NCI-H1092 (cell line): ENCODE data around the gene RESP18.
"Not testable (repeated sequence)": the region's sequence is repeated elsewhere in the genome, so short reads cannot be mapped to it uniquely, and the experiment has no call there.

Experiments
- DNase-seq: peaks from one replicate; lab custom pipeline; 2025; lab: John Stamatoyannopoulos, UW

Gene RESP18

DNA sequence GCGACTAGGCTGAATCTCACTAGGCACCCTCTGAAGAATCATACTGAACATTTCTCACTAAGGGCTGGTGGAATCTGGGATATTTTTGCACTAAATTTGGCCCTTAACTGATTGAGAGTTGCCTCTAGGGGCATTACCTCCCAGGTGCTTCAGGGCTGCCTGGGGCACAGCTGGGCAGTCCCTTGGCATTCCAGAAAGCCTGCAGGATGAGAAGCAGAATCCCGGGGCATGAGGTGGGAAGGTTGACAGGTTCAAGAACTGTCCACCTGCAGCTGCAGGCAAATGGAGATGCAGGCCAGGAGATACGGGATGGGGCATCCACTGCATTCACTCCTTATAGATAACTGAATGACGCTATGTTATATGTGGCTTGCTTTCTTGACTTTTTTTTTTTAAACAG is 7.4 kb downstream of the RESP18 start:
- no peak for DNase-seq

DNA sequence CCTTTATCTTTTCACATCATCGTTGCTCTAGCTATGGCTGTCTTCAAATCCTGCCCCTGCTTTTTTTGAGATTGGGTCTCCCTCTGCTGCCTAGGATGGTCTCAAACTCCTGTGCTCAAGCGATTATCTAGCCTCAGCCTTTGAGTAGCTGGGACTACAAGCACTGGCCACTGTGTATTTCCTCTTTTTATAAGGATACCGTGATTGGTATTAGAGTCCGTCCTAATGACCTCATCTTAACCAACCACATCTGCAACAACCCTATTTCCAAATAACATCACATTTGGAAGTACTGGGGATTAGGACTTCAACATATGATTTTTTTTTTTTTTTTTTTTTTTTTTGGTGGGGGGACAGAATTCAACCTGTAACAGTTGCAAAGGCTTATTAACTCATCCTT is 9.1 kb downstream of the RESP18 start:
- DNase-seq, result no peak

DNA sequence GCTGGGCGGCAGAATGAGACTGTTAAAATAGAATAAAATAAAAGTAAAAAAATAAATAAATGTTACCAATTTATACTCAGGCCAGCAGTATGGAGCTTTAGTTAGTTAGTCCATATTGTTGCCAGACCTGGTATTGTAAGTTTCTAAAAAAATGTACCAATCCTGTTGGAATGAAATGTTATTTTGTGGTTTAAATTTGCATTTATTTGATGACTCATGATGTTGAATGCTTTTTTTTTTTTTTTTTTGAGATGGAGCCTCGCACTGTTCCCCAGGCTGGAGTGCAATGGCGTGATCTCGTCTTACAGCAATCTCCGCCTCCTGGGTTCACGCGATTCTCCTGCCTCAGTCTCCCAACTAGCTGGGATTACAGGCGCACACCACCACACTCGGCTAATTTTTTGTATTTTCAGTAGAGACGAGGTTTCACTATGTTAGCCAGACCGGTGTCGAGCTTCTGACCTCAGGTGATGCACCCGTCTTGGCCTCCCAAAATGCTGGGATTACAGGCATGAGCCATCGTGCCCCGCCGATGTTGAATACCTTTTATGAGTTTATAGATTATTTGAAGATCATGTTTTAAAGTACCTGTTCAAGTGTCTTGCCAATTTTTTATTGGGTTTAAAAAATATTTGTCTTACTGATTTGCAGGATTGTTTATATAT is 17.6 kb downstream of the RESP18 start:
- DNase-seq, result no peak

DNA sequence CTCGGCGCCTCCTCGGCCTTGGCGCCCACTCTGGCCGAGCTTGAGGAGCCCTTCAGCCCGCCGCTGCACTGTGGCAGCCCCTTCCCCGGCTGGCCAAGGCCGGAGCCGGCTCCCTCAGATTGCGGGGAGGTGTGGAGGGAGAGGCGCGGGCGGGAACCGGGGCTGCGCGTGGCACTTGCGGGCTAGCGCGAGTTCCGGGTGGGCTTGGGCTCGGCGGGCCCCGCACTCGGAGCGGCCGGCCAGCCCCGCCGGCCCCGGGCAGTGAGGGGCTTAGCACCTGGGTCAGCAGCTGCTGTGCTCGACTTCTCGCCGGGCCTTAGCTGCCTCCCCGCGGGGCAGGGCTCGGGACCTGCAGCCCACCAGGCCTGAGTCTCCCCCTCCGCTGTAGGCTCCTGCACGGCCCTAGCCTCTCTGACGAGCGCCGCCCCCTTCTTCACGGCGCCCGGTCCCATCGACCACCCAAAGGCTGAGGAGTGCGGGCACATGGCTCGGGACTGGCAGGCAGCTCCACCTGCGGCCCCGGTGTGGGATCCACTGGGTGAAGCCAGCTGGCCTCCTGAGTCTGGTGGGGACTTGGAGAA is 19.8 kb downstream of the RESP18 start:
- not testable (repeated sequence) for DNase-seq

DNA sequence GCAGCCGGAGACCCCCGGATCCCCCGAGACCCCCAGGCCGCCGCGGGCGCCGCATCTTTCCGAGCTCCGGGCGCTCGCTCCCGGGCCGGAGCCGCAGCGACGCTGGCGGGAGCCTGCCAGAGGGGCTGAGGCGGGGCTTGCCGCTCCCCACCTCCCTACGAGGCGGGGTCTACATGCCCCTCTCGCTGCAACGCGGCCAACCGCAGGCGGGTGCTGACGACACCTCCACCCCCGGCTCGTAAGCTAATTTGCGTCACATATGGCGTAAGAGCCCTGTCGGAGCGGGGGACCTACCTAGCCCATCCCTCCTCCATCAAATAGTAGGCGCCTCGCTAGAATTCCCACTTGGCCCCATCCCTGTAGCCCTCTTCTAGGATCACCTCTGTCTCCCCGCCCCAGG is 23.3 kb downstream of the RESP18 start, which contains the start of gene PTPRN:
Gene PTPRN (minus strand): TSS at position 124 of the 400 bp plus-strand sequence. CDS start 69 bp downstream, at position 55.
- peak; percentile 27 for DNase-seq

DNA sequence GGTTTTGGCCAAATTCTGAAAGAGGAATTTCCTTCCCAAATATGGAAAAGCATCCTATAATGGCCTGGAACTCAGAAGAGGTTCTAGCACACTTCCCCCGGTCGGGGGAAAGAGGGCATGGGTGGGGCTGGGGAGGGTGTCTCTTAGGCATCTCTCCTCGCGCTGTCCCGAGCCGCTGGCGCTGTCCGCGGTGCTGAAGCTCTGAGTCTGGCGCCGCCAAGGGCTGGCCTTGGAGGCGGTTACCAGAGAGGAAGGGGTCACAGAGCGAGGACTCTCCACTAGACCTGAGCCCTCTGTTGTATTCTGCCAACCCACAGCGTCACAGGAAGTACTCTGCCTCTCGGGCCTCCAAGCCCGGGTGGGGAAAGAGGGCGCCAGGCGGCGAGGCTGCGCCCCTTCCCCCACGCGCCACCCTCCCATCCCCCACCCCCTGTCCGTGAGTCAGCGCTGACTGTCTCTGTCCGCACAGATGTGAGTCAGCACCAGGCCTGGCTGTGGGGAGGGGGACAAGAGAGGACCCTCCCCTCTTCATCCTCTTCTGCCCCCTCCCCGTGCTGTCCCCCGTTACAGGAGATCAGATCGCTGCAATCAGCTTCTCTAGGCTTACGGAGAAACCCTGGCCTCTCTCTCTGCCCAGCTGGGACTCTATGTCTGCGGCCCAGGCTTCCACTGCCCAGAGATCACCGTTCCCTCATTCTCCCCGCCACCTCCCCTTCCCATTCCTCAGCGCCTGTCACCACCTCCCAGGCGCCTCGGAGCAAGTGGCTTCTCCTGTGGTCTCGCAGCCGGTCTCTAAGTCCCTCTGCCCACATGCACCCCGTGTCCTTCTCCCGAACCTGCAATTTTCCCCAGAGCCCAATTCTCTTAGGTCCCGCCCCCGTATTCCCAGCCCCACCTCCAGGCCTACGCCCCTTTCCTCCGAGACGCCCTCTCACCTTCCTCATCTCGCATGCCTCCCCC is 24.1 kb downstream of the RESP18 start:
- DNase-seq, result no peak

DNA sequence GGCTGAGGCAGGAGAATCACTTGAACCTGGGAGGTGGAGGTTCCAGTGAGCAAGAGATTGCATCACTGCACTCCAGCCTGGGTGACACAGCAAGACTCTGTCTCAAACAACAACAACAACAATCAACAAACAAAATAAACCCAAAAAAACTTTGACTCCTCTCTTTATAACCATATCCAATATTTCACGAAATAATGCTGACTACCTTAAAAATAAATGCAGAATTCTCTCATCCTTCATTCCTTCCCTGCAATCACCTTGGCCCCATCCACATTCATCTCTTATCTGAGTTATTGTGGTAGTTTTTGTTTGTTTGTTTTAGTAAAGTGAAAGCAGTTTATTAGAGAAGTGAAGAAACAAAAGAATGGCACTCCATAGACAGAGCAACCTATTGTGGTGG is 26.5 kb downstream of the RESP18 start:
- no peak for DNase-seq

DNA sequence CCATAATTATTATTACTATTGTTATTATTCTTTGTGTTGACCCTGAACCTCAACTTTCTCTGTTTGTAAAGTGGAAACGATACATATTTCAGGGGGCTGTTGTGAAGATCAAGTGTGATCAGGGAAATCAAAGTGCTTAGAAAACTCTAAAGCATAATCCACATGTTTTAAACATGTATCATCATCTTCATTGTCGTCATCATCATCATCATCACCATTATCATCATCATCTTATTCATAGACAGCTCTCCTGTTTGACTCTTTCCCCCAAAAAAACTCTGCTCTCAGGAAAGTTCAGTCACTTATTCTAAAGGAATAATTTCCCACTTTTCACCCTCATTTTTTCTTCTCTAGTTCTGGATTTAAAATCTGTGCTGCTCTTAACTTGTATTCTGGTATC is 28.3 kb downstream of the RESP18 start:
- no peak for DNase-seq

DNA sequence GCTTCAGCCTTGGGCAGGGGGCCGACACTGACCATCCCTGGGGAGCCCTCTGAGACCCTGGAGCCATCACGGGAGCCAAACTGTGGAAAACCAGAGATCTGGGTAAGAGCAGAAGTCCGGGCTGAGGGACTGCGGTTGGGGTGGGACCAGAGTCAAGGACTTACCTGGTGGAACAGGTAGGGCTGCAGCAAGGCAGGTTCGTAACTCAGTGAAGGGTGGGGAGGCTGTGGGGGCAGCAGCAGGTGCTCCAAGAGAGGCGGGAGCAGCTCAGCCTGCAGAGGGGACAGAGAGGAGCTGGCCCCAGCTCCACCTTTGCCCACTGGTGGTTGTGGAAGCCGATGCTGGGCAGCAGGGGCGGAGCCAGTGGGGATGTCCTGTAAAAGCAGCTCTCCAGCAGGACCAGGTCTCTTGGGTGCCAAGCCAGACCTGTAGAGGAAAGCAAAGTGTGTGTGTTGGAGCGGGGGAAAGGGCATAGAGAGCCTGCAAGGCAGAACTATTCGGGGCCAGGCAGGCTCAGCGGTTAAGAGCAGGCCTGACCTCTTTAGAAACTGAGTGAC is 30.1 kb downstream of the RESP18 start:
- DNase-seq, result no peak

DNA sequence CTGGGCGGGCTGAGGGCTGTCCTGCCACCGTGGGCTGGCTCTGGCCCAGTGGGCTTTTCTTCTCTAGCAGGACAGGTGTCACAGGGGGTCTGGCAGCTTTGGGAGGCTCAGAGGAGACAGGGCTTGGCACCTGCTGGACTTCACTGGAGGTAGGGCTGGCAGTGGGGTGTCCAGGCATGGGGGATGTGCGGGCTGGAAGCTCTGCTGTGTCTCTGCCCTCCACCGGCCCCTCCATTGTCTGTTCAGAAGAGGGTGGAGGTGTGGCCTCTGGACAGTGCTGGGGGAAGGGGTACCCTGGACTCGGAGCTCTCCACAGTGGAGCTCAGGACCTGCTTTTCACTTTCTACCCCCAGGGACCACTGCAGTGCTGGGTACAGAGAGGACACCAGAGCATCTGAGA is 32.5 kb downstream of the RESP18 start:
- DNase-seq, result no peak

DNA sequence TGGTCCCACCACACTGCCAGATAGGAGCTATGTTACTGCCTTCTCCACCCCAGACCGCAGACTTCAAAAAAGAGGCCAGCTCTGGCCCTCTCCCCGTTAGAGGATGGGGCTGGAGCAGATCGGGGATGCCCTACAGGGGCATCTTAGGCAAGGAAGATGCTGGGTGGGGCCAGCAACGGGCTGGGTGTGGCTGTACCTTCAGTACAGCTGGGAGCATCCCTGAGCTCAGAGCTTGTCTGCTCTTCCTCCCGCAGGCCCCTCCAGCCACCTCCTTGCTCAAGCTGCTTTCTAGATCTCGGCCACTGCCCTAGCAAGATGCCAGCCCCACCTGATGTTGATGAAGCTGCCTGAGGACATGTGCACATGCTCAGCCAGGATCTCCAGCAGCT is 33.2 kb downstream of the RESP18 start:
- no peak for DNase-seq

DNA sequence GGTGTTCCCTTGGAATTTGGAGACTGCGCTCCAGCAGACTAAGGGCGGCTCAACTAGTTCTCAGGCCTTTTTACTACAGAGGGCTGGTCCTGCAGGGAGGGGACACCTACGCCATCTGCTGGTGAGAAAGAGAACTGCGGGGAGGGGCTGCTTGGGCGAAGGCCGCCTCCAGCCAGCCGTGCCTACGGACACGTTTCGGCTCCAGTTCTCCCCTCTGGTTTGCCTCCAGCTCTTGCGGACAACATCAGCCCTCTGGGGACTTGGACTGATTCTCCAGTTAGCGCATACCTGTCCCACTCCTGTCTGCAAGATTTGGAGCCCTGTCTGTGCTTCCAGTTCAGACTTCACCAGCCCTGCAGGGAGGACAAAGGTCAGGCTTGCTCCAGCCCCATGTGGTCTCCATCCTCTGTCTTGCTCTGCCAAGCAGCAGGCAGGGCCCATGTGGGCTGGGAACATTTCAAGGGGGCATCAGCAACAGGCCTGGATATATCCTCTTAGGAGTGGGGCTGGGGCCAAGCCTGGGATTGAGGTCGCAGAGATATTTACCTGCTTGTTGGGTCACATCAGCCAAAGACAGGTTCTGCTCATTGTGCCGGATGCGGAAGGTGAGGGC is 33.7 kb downstream of the RESP18 start:
- DNase-seq, result peak; percentile 28

DNA sequence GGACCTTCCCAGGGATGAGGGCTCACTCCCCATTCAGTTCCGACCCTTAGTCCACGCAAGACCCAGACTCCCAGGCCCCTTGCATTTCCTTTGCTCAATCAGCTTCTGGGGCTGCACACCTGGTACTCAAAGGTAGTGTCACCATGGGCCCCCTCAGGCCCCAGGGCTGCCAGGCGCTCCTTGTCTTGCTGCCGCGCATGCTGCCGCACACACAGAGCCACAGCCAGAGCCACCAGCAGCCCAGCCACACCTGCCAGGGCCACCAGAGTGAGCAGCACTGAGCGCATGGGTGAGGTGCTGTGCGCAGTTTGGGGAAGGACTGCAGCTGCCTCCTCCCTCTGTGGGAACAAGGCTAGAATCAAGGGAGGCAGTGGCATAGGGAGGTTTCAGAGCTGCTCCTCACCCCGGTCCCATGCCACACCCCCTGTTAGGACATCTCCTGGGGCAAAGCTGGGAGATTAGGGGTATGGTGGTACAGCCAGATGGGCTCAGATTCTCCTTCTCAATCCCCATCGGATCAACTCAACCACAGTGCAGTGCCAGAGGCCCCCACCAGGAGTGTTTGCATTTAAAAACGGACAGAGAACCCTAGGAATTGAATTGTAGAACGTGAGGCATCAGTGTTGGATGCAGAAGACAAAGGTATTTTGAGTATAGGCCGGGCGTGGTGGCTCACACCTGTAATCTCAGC is 34.6 kb downstream of the RESP18 start:
- DNase-seq, result no peak

DNA sequence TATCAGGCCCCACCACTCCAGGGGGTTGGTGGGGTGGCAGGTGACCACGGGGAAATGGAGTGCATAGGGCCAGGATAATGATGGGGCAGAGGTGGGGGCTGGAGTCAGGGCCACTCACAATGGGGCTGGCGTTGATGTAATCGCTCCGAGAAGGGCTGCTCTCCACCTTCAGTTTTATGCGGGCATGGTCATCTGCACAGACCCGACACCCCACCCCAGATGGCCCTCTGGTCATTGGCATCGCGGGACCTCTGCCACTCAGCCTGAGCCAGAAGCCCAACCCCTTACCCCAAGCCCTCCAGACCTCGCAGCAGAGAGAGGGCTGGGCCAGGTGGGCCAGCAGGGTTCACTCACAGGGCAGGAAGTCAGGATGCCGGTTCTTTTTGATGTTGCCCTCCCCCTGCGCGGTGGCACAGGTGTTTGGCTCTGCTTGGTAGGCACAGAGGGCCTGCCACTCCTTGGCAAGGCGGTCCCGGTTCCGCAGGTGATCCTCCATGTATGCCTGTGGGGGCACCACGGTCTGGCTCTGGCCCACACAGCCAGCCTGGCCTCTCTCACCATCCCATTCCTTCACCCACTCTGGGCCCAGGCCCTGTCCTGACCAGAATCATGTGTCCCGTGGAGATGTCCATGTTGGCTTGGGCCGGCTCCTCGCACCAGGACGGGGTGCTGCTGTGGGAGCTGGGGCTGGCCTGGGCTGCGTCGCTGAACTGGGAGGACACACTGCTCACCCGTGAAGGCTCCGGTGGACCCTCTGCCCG is 35.7 kb downstream of the RESP18 start:
- no peak for DNase-seq

DNA sequence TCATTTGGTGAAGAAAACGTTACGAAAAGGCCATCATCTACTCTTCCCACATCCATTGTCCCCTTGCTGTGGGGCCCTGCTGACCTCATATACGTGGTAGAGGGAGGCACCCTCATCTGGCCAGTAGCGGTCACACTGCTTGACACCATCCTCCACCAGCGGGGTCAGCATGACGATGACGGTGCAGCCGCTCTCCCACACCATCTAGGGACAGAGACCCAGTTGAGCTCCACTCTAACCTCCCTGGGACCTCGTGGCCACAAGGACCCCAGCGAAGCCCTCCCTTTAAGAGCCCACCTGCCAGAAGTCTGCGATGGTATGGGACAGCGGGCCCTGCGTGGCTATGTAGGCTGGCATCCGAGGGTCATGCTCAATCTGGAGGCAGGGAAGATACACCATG is 36.4 kb downstream of the RESP18 start:
- DNase-seq, result no peak

DNA sequence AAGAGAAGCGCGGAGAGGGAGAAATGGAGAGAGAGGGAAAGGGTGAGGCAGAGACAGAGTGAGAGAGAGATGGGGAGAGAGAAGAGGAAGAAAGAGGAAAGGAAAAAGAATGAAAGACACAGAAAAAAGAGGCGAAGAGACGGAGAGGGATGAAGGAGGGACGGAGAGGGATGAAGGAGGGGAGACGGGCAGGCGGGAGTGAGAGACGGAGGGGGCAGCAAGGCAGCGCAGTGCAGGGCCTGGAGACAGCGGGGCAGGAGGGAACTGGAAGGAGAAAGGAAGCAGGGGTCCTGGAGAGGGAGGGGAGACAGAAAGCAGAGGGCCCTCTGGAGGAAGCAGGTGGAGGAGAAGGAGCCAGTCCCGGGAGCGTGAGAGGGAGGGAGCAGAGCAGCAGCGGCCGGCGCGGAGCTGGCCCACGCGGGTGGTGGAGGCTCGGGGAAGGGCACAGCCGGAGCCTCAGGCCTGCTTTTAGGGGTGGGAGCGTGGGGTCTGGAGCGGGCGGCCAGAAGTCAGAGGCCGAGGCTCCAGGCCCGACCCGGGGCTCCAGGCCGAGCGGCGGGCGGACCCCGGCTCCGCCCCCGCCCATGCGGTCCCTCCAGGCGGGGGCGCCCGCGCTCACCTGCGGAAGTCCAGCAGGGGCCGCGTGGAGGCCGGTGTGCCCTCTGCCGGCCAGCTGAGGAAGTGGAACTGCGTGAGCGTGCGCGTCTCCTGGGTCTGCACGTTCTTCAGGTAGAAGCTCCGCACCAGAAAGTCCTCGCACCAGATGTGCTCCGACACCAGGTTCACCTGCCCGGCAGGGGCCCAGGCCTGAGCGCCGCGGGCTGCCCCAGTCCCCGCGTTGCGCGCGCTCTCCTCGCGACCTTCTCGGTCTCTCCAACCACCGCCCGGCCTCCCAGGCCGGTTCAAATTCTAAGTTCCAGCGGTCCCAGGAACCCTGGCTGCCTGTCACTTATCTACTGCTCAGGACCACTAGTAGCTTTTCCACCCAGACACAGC is 37.9 kb downstream of the RESP18 start:
- peak; percentile 22 for DNase-seq

DNA sequence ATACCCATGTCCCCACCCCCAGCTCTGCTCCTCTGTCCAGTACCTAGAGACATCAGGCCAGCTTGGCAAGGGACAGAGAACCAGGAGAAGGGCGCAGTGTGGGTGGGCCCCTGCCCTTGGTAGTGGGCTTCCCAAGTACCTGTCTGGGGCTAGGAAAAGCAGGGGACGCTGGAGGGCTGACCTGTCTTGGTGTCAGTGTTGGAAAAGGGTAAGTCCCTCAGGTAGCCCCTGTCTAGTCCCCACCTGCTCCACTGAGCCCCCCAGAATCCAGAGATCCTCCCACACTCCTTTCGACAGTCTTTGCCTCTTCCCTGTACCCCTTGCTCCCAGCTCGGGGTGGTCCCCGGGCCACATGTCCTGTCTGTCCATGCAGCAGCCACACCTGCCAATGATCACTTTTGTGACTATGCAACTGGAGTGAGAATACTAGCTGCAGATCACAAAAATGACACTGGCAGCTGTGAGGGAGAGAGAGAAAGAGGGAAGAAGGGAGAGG is 38.8 kb downstream of the RESP18 start:
- no peak for DNase-seq

DNA sequence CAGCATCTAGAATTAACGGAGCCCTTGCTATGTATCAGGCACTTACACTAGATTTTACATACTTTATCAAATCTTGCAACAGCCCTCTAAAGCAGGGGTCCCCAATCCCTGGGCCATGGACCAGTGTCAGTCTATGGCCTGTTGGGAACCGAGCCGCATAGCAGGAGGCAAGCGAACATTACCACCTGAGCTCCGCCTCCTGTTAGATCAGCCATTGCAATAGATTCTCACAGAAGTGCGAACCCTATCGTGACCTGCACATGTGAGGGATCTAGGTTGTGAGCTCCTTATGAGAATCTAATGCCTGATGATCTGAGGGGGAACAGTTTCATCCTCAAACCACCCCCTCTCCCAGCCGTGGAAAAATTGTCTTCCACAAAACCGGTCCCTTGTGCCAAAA is 39.9 kb downstream of the RESP18 start:
- no peak for DNase-seq

DNA sequence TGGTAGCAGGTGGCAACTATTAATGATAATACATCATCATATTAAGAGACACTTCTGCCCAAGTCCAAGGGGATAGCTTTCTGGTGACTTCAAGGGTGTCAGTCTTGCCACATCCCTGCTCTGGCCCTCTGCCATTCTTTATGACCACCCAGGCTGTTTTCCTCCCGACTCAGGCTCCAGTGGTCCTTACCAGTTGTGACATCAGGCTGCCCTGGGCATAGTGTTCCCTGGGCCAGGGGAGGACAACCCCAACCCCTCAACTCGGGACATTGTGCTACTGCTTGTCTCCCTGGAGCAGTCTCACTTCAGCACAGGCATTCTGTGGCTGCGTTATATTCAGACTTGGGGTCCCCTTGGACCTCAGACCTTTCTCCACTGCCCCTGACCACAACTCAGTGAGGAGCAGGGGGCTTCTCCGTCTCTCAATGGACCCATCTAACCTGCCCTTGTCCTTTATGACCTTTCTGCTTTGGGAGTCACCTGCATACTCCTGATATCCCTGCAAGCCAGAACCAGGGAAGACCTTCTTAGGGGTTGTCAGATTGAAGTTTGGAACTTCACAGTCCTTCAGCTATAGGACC is 40.5 kb downstream of the RESP18 start:
- no peak for DNase-seq
